OCI-LY7 (cell line): ENCODE data around the gene MPPED2.

ENCODE experiments used
- EZH2phosphoT487 ChIP-seq: fragments of 200-600 bp; sonication (generic); IDR thresholded peaks from 2 replicates; pipeline ENCODE4 v1.6.1; 2018; ENCODE audit warnings: low read depth, borderline replicate concordance, mild to moderate bottlenecking, mixed run types, antibody characterized with exemption, low read length, moderate library complexity, mixed read lengths
- TF ChIP-seq, protein P1 (sequence below): fragments of 200-600 bp; sonication (generic); conservative IDR thresholded peaks from 2 replicates; pipeline ENCODE4 v1.5.1; 2014; ENCODE audit warnings: mild to moderate bottlenecking, antibody characterized with exemption, low read length, moderate library complexity, mixed read lengths

DNA sequence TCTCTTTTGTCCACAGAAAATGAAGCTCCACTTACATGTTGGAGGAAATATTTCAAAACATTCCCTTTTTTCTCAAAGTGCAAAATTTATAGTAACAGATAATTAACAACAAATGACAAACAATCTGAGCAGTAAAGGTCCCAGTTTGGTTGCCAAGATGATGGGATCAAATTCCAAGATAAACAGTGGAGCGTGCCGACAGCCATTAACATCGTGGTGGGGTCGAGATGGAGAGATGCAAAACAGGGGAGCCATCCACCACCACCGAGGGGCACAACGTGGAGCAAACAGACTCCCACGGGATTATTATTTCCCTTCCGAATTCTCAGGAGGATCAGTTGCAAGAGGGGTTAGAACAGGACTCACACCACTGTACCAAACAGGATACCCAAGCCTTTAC, 17.2 kb downstream of the MPPED2 start:
- TF ChIP-seq, protein P1, sequence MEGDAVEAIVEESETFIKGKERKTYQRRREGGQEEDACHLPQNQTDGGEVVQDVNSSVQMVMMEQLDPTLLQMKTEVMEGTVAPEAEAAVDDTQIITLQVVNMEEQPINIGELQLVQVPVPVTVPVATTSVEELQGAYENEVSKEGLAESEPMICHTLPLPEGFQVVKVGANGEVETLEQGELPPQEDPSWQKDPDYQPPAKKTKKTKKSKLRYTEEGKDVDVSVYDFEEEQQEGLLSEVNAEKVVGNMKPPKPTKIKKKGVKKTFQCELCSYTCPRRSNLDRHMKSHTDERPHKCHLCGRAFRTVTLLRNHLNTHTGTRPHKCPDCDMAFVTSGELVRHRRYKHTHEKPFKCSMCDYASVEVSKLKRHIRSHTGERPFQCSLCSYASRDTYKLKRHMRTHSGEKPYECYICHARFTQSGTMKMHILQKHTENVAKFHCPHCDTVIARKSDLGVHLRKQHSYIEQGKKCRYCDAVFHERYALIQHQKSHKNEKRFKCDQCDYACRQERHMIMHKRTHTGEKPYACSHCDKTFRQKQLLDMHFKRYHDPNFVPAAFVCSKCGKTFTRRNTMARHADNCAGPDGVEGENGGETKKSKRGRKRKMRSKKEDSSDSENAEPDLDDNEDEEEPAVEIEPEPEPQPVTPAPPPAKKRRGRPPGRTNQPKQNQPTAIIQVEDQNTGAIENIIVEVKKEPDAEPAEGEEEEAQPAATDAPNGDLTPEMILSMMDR = no peak
- TF ChIP-seq EZH2phosphoT487 = no peak
